Sigmoid colon (tissue), 7 donors: ENCODE measurements around the gene G6PD. TPM values are rescaled to one million over a fixed set of nuclear protein-coding genes. Genes with fewer than 3 reads are reported as not detected.

Experiments used
- DNase-seq: peaks from one replicate; pipeline ENCODE4 v3.0.0-alpha.2; 2019
- H3K27ac ChIP-seq, 4 donors: fragments of 200-600 bp; sonication (generic); one replicate each; pipeline ENCODE4 v1.5.1; 2016 to 2019; ENCODE audit warnings: mild to moderate bottlenecking in 1 of 4
- H3K27me3 ChIP-seq, 3 donors: fragments of 200-600 bp; sonication (generic); one replicate each; pipeline ENCODE4 v1.5.1; 2019; ENCODE audit warnings: mild to moderate bottlenecking in 1 of 3
- H3K36me3 ChIP-seq, 4 donors: fragments of 200-600 bp; sonication (generic); one replicate each; pipeline ENCODE4 v1.5.1; 2016 to 2019
- H3K4me1 ChIP-seq, 4 donors: fragments of 200-600 bp; sonication (generic); one replicate each; pipeline ENCODE4 v1.5.1; 2017 to 2019
- H3K4me3 ChIP-seq, 4 donors: fragments of 200-600 bp; sonication (generic); one replicate each; pipeline ENCODE4 v1.5.1; 2017 to 2019; ENCODE audit warnings: mild to moderate bottlenecking in 2 of 4, moderate library complexity in 1 of 4
- H3K9me3 ChIP-seq, 4 donors: fragments of 200-600 bp in 3 of 4; sonication (generic) in 3 of 4; one replicate each; pipeline versions ENCODE4 v1.5.1 to v1.6.1; 2013 to 2019
- CTCF ChIP-seq, 4 experiments: fragments of 450-650 bp in 3 of 4; fragments of 200-600 bp in 1 of 4; IDR thresholded peaks; one replicate each; pipeline ENCODE4 v1.5.1; 2016 to 2019; ENCODE audit warnings: antibody characterized with exemption in 4 of 4, mild to moderate bottlenecking in 3 of 4, moderate library complexity in 2 of 4
- EP300 ChIP-seq, 4 donors: sonication (generic); formaldehyde crosslinking; IDR thresholded peaks; one replicate each; pipeline ENCODE4 v1.6.1; 2017; ENCODE audit warnings: antibody characterized with exemption in 4 of 4
- POLR2A ChIP-seq, 2 donors: fragments of 450-650 bp; IDR thresholded peaks; one replicate each; pipeline ENCODE4 v1.6.1; 2016; ENCODE audit warnings: antibody characterized with exemption in 2 of 2, mild to moderate bottlenecking in 2 of 2, moderate library complexity in 2 of 2
- POLR2AphosphoS5 ChIP-seq, 4 donors: sonication (generic); formaldehyde crosslinking; IDR thresholded peaks; one replicate each; pipeline ENCODE4 v1.6.1; 2017; ENCODE audit warnings: antibody characterized with exemption in 4 of 4
- WGBS, 2 donors: extraction: QIAGEN DNeasy Blood & Tissue Kit; methylation state at CpG; one replicate each; pipeline ENCODE4 v1.1.7; 2013; 5-methylcytosine and 5-hydroxymethylcytosine counted together
- intact Hi-C: fragments of 100-400 bp; cut with DNase I; formaldehyde crosslinking; loops from one replicate; pipeline ENCODE4 v1.15.1; 2023
- polyA plus RNA-seq, 3 donors: library from polyadenylated mRNA; stranded (reverse); fragments of 200-250 nt; gene quantifications; one replicate each; pipeline ENCODE4 v1.2.3, GENCODE V29; 2013
- total RNA-seq, 4 donors: library from RNA; depleted of rRNA; stranded (reverse); fragments of >200 nt; gene quantifications; one replicate each; pipeline ENCODE4 v1.1.0, GENCODE V29; 2016
- donor health status: healthy with polysubstance abuse.
- donor health status: Bipolar disorder and iron deficiency.
- donor health status: healthy.

Gene G6PD
- total and polyA plus RNA-seq, 7 donors, result 9.0 to 34.6 (median 18.2) TPM

- Histone ChIP-seq H3K36me3 (peaks cover 0 to 13% (median 6%) of the 10 kb centered on the region in 4 donors), H3K4me1 (peaks cover 0 to 5% (median 4%) of the 10 kb centered on the region in 4 donors), H3K27ac (no peak overlapping the region), H3K27me3 (no peaks in the 10 kb centered on the region), H3K4me3 (no peak overlapping the region), H3K9me3 (no peaks in the 10 kb centered on the region)
- WGBS, 2 donors, result 85 to 91% methylated on average over 9 of the region's 9 CpGs
- intact Hi-C loops, result loop anchor here (2.0 kb wide), 2 partner anchors 133 to 1577 kb away; no protein-coding TSS in a partner anchor
- TF ChIP-seq CTCF (IDR thresholded peaks at IDR 0.05) (no peak), POLR2A (IDR thresholded peaks at IDR 0.05) (no peak), EP300 (IDR thresholded peaks at IDR 0.05) (no peak), POLR2AphosphoS5 (IDR thresholded peaks at IDR 0.05) (no peak)
- DNase-seq, result no peak
Observed at GRCh38 chrX:154535892-154536291, 10.8 kb downstream of the G6PD start.

- peaks cover 0 to 13% (median 6%) of the 10 kb centered on the region in 4 donors for H3K36me3 ChIP-seq
- WGBS, 2 donors, result 29 to 33% methylated on average over 34 of the region's 34 CpGs
- H3K4me1 ChIP-seq, result peaks cover 0 to 5% (median 4%) of the 10 kb centered on the region in 4 donors
- H3K9me3 ChIP-seq, result no peaks in the 10 kb centered on the region
- no peak for TF ChIP-seq POLR2A (IDR thresholded peaks at IDR 0.05)
- peak; percentile 86 to 99 (median 95) for TF ChIP-seq CTCF (IDR thresholded peaks at IDR 0.05)
- TF ChIP-seq EP300 (IDR thresholded peaks at IDR 0.05), result no peak
- TF ChIP-seq POLR2AphosphoS5 (IDR thresholded peaks at IDR 0.05), result peak in 3 of 4 donors; percentile 41 to 43 (median 42)
- no peaks in the 10 kb centered on the region for H3K27me3 ChIP-seq
- DNase-seq, result peak; percentile 94
- no peak overlapping the region for H3K4me3 ChIP-seq
- intact Hi-C loops, result loop anchor here (2.0 to 5.0 kb wide), 3 partner anchors 47 to 1576 kb away; partner anchors contain the start of gene UBL4A
- H3K27ac ChIP-seq, result peak overlapping the region; percentile 17 to 70 (median 62)
Observed at GRCh38 chrX:154534526-154535322, 11.9 kb downstream of the G6PD start.

GRCh38 chrX:154532690-154533089, 14.0 kb downstream of the G6PD start:
- H3K36me3 ChIP-seq, result peaks cover 0 to 13% (median 6%) of the 10 kb centered on the region in 4 donors
- no peaks in the 10 kb centered on the region for H3K27me3 ChIP-seq
- no peak overlapping the region for H3K27ac ChIP-seq
- intact Hi-C loops, result loop anchor here (5.0 kb wide), 1 partner anchor 45 kb away; the partner anchor contains the start of gene UBL4A
- WGBS, 2 donors, result 95 to 97% methylated on average over 23 of the region's 23 CpGs
- H3K9me3 ChIP-seq, result no peaks in the 10 kb centered on the region
- peaks cover 0 to 5% (median 5%) of the 10 kb centered on the region in 4 donors for H3K4me1 ChIP-seq
- TF ChIP-seq POLR2AphosphoS5 (IDR thresholded peaks at IDR 0.05), result no peak
- no peak for TF ChIP-seq CTCF (IDR thresholded peaks at IDR 0.05)
- TF ChIP-seq EP300 (IDR thresholded peaks at IDR 0.05), result no peak
- no peak for TF ChIP-seq POLR2A (IDR thresholded peaks at IDR 0.05)
- DNase-seq, result no peak
- no peak overlapping the region for H3K4me3 ChIP-seq

- no peaks in the 10 kb centered on the region for H3K27me3 ChIP-seq
- intact Hi-C loops, result loop anchor here (5.0 kb wide), 1 partner anchor 44 kb away; the partner anchor contains the start of gene UBL4A
- H3K9me3 ChIP-seq, result no peaks in the 10 kb centered on the region
- H3K36me3 ChIP-seq, result peaks cover 0 to 13% (median 6%) of the 10 kb centered on the region in 4 donors
- WGBS, 2 donors, result 84% methylated on average over 16 of the region's 16 CpGs
- H3K27ac ChIP-seq, result peak overlapping the region in 1 of 4 donors; percentile 30
- DNase-seq, result no peak
- peaks cover 0 to 15% (median 8%) of the 10 kb centered on the region in 4 donors for H3K4me1 ChIP-seq
- TF ChIP-seq POLR2AphosphoS5 (IDR thresholded peaks at IDR 0.05), result no peak
- no peak for TF ChIP-seq POLR2A (IDR thresholded peaks at IDR 0.05)
- H3K4me3 ChIP-seq, result no peak overlapping the region
Observed at GRCh38 chrX:154531626-154532025, 15.0 kb downstream of the G6PD start.

GRCh38 chrX:154530286-154530685, 16.4 kb downstream of the G6PD start:
- H3K4me1 ChIP-seq, result peaks cover 0 to 15% (median 8%) of the 10 kb centered on the region in 4 donors
- H3K9me3 ChIP-seq, result no peaks in the 10 kb centered on the region
- intact Hi-C loops, result loop anchor here (5.0 kb wide), 1 partner anchor 43 kb away; the partner anchor contains the start of gene UBL4A
- 73 to 90% methylated on average over 11 of the region's 11 CpGs for WGBS, 2 donors
- DNase-seq, result no peak
- TF ChIP-seq POLR2AphosphoS5 (IDR thresholded peaks at IDR 0.05) (no peak), POLR2A (IDR thresholded peaks at IDR 0.05) (no peak), CTCF (IDR thresholded peaks at IDR 0.05) (no peak), EP300 (IDR thresholded peaks at IDR 0.05) (no peak)
- no peaks in the 10 kb centered on the region for H3K27me3 ChIP-seq
- no peak overlapping the region for H3K4me3 ChIP-seq
- no peak overlapping the region for H3K27ac ChIP-seq
- peaks cover 0 to 13% (median 5%) of the 10 kb centered on the region in 4 donors for H3K36me3 ChIP-seq
